Subcutaneous abdominal adipose tissue (tissue), 5 donors: Measurements from ENCODE around the gene SAMD11.
"Not testable (repeated sequence)": the region's sequence is repeated elsewhere in the genome, so short reads cannot be mapped to it uniquely, and the experiment has no call there.

Experiments
- H3K27ac ChIP-seq: one replicate; pipeline ENCODE4 v1.7.0; 2013; ENCODE audit warnings: low read depth, mild to moderate bottlenecking, inconsistent platforms, low read length, moderate library complexity
- H3K27me3 ChIP-seq, 5 donors: one replicate each; pipeline ENCODE4 v1.7.0; 2013; ENCODE audit warnings: low read length in 5 of 5, inconsistent platforms in 1 of 5; ENCODE audit not compliant: control insufficient read depth in 5 of 5, insufficient read depth in 4 of 5
- H3K36me3 ChIP-seq, 5 donors: one replicate each; pipeline ENCODE4 v1.7.0; 2013; ENCODE audit warnings: low read length in 5 of 5; ENCODE audit not compliant: control insufficient read depth in 5 of 5, insufficient read depth in 5 of 5
- H3K4me1 ChIP-seq, 5 donors: one replicate each; pipeline ENCODE4 v1.7.0; 2013; ENCODE audit warnings: low read length in 5 of 5, mild to moderate bottlenecking in 3 of 5, moderate library complexity in 1 of 5; ENCODE audit not compliant: control insufficient read depth in 5 of 5, insufficient read depth in 5 of 5
- H3K4me3 ChIP-seq, 5 donors: one replicate each; pipeline ENCODE4 v1.7.0; 2013; ENCODE audit warnings: low read length in 5 of 5, low read depth in 1 of 5
- H3K9ac ChIP-seq, 5 donors: one replicate each; pipeline ENCODE4 v1.7.0; 2013; ENCODE audit warnings: low read length in 5 of 5, mild to moderate bottlenecking in 4 of 5, moderate library complexity in 3 of 5
- H3K9me3 ChIP-seq, 5 donors: one replicate each; pipeline ENCODE4 v1.7.0; 2013; ENCODE audit warnings: low read length in 5 of 5; ENCODE audit not compliant: control insufficient read depth in 5 of 5
- donor health status: healthy.
- donor health status: healthy.
- donor health status: healthy.
- donor health status: healthy.
- donor health status: healthy.

The SAMD11 gene

DNA sequence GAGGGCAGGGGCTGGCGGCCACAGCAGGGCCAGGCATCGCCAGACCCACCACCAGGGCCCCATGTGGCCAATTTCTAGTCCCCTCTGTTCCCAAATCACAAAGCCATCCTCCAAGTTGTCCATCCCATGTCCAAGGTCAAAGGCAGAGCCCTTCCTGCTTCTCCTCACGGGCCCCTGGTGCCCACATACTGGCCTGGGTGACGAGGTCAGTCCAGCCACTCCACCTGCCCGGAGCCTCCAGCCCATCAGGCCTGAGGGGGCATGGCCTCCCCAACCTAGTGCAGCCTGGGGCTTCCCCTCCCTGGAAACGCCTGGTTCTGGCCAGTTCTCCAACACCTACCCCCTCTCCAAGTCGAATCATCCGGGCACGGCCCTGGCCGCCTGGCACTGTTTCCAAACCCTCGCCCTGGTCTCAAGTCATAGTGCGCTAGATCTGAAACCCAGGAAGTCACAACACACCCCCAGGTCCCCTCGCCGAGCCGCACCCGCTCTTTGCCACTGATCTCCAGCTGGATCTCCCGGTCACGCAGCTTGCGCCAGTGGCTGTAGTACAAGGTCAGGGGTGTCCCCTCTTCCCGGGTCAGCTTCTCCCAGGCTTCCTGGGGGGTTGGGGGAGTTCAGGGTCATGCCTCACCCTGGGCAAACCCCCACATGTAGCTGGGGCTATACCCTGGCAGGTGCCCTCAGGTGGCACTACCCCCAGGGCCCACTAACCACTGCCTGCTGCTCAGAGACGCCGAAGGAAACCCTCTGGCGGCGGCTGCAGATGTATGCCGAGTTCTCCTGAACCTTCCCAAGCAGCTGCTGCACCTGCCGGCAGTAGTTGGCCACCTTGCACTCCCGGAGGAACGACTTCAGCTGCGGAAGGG lies 22.2 kb downstream of the SAMD11 start:
- Histone ChIP-seq H3K9me3 (no peaks in the 10 kb centered on the region), H3K4me1 (peaks cover 0 to 15% (median 10%) of the 10 kb centered on the region in 5 donors), H3K4me3 (no peak overlapping the region), H3K36me3 (peaks cover 0 to 63% (median 61%) of the 10 kb centered on the region in 5 donors), H3K27me3 (peaks cover 11 to 17% (median 14%) of the 10 kb centered on the region in 5 donors), H3K9ac (no peak overlapping the region), H3K27ac (no peak overlapping the region)

- peaks cover 5 to 11% (median 8%) of the 10 kb centered on the region in 5 donors for H3K27me3 ChIP-seq
- H3K4me3 ChIP-seq, H3K9ac ChIP-seq, H3K9me3 ChIP-seq, H3K4me1 ChIP-seq, H3K27ac ChIP-seq: not testable (repeated sequence)
- peaks cover 0 to 72% (median 70%) of the 10 kb centered on the region in 5 donors for H3K36me3 ChIP-seq
These were observed 23.1 kb downstream of the SAMD11 start for GRCh38 chr1:946811-947210.

DNA sequence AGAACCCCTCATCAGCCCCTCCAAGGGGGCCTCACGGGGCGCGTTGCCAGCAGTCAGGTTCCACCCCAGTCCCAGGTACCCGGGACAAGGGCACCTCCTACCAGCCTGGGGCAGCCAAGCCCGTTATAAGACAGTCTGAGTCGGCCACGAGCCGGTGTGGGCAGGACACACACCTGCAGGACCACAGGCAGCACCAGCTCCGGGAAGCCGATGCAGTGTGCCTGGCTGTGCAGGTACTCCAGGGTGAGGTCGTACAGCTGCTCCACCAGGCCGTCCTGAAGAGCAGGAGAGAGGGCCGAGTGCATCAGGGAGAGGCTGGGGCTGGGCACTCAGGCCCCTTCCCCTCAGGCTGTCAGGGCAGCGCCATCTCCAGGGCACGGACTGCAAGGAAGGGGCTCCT lies 24.2 kb downstream of the SAMD11 start:
- Histone ChIP-seq H3K36me3 (peaks cover 0 to 84% (median 81%) of the 10 kb centered on the region in 5 donors), H3K27ac (no peak overlapping the region), H3K27me3 (peaks cover 2 to 6% (median 4%) of the 10 kb centered on the region in 5 donors), H3K4me1 (peaks cover 0 to 2% (median 0%) of the 10 kb centered on the region in 5 donors), H3K4me3 (no peak overlapping the region), H3K9ac (no peak overlapping the region), H3K9me3 (no peaks in the 10 kb centered on the region)

DNA sequence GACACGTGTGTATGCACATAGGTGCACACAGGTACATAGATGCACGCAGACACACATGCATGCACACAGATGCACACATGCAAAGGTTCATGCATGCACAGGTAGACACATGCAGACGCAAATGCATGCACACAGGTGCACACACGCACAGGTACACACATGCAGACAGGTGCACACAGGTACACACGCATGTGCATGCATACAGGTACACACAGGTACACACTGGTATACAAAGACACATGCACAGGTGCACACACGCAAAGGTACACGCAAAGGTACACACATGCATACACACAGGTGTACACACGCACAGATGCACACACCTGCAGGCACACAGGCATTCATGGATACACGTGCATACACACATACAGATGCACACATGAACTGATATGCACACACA lies 26.5 kb downstream of the SAMD11 start:
- Histone ChIP-seq H3K9me3 (no peaks in the 10 kb centered on the region), H3K27me3 (no peaks in the 10 kb centered on the region), H3K4me1 (no peaks in the 10 kb centered on the region), H3K9ac (no peak overlapping the region), H3K36me3 (peaks cover 0 to 100% (median 98%) of the 10 kb centered on the region in 5 donors), H3K27ac (no peak overlapping the region), H3K4me3 (no peak overlapping the region)

GRCh38 chr1:950881-951280 lies 27.2 kb downstream of the SAMD11 start:
- Histone ChIP-seq H3K4me3 (no peak overlapping the region), H3K27me3 (no peaks in the 10 kb centered on the region), H3K27ac (no peak overlapping the region), H3K9ac (no peak overlapping the region), H3K4me1 (no peaks in the 10 kb centered on the region), H3K36me3 (peaks cover 0 to 100% (median 98%) of the 10 kb centered on the region in 5 donors), H3K9me3 (no peaks in the 10 kb centered on the region)

DNA sequence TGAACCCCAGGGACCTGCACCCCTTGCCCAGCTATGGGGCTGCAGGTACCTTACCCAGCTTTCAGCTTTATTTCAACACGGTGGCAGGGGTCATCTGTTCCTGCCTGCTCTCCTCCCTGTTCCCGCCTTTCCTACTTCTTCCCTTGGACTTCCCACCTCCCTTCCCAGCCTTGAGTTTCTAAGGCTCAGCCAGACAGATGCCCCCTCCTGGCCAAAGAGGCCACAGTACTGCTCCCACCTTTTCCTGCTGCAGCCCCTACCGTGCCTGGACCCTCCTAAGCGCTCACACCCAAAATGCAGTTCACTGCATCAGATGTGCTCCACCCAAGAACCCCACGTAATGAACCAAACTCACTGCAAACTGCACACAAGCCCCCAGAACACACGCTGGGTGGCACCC lies 27.6 kb downstream of the SAMD11 start:
- no peak overlapping the region for H3K4me3 ChIP-seq
- H3K36me3 ChIP-seq = peaks cover 0 to 100% (median 98%) of the 10 kb centered on the region in 5 donors
- no peaks in the 10 kb centered on the region for H3K4me1 ChIP-seq
- H3K27ac ChIP-seq = no peak overlapping the region
- no peaks in the 10 kb centered on the region for H3K27me3 ChIP-seq
- H3K9ac ChIP-seq = no peak overlapping the region
- no peaks in the 10 kb centered on the region for H3K9me3 ChIP-seq

- H3K4me3 ChIP-seq = no peak overlapping the region
- H3K27ac ChIP-seq = no peak overlapping the region
- no peaks in the 10 kb centered on the region for H3K9me3 ChIP-seq
- H3K9ac ChIP-seq = no peak overlapping the region
- H3K36me3 ChIP-seq = peaks cover 0 to 99% (median 96%) of the 10 kb centered on the region in 5 donors
- peaks cover 0 to 3% (median under 1%) of the 10 kb centered on the region in 5 donors for H3K4me1 ChIP-seq
- no peaks in the 10 kb centered on the region for H3K27me3 ChIP-seq
These were observed 28.5 kb downstream of the SAMD11 start for GRCh38 chr1:952201-952600.

DNA sequence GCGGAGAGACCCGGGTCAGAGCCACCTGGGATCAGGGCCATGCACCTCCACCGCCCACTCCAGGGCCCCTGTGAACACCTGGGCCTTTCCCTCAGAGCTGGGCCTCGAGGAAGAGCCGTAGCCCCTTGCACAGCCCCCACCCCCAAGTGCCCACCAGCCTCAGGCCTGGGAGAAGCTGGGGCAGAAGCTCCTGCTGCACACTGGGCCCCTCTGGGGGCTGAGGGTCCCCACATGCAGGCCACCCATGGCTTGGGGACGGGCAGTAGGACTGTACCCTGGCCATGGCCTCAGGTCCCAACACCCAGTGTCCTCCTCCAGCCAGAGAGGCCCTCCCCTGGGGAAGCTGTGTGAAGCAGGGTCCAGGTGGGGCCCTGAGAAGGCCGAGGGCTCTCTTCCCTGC lies 28.9 kb downstream of the SAMD11 start:
- no peaks in the 10 kb centered on the region for H3K27me3 ChIP-seq
- H3K4me3 ChIP-seq = no peak overlapping the region
- no peaks in the 10 kb centered on the region for H3K9me3 ChIP-seq
- peaks cover 2 to 7% (median 5%) of the 10 kb centered on the region in 5 donors for H3K4me1 ChIP-seq
- no peak overlapping the region for H3K9ac ChIP-seq
- no peak overlapping the region for H3K27ac ChIP-seq
- peaks cover 0 to 95% (median 92%) of the 10 kb centered on the region in 5 donors for H3K36me3 ChIP-seq

- Histone ChIP-seq H3K27ac (no peak overlapping the region), H3K36me3 (peaks cover 0 to 83% (median 81%) of the 10 kb centered on the region in 5 donors), H3K9ac (no peak overlapping the region), H3K9me3 (no peaks in the 10 kb centered on the region), H3K27me3 (no peaks in the 10 kb centered on the region), H3K4me1 (peaks cover 5 to 18% (median 16%) of the 10 kb centered on the region in 5 donors), H3K4me3 (no peak overlapping the region)
These were observed 30.0 kb downstream of the SAMD11 start for GRCh38 chr1:953524-954320.

- no peaks in the 10 kb centered on the region for H3K27me3 ChIP-seq
- H3K36me3 ChIP-seq = peaks cover 0 to 71% (median 69%) of the 10 kb centered on the region in 5 donors
- peaks cover 5 to 27% (median 23%) of the 10 kb centered on the region in 5 donors for H3K4me1 ChIP-seq
These were observed 31.2 kb downstream of the SAMD11 start for GRCh38 chr1:954927-955326.

More at GRCh38 chr1:954927-955326, 31.2 kb downstream of the SAMD11 start:
- Histone ChIP-seq H3K9ac (no peak overlapping the region), H3K9me3 (no peaks in the 10 kb centered on the region), H3K4me3 (no peak overlapping the region), H3K27ac (no peak overlapping the region)
